Stimulated activated CD8-positive, alpha-beta memory T cell treated with anti-CD3 and anti-CD28 coated beads, Interleukin-4, amount 100 ng/mL, for 24 hours (primary cell): ENCODE data around the gene MICU2.
"Not testable (repeated sequence)": the region's sequence is repeated elsewhere in the genome, so short reads cannot be mapped to it uniquely, and the experiment has no call there.

Source experiments
- DNase-seq: peaks from one replicate; pipeline ENCODE4 v3.0.0-alpha.2; 2020; ENCODE audit warnings: low read depth

Gene MICU2

DNA sequence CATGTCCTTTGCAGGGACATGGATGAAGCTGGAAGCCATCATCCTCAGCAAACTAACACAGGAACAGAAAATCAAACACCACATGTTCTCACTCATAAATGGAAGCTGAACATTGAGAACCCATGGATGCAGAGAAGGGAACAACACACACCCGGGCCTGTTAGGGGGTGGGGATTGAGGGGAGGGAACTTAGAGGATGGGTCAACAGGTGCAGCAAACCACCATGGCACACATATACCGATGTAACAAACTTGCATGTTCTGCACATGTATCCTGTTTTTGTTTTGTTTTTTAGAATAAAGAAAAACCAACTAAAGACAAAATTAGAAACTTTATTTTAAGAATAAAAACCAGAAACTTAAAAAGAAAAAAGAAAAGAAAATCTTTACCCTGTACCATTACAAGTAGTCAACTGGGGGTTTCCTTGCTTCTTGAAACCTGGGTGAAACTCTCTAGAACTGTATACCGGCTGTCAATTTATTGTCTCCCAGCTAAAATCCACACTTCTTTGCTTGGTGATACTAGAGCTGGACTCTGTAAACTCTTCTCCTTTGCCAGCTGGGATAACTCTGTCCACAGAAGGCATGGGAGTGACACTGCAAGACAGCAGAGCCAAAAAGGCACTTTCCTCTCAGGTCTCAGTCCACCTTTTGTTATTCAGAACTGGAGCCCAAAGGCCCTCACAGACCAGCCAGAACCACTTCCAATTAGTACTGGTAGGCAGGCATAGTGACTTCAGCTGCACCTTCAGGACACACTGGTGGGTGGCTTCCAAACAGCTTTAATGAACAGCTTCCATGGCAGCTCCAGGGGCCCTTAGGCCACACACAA lies 9.0 kb downstream of the MICU2 start:
- DNase-seq, result no peak

DNA sequence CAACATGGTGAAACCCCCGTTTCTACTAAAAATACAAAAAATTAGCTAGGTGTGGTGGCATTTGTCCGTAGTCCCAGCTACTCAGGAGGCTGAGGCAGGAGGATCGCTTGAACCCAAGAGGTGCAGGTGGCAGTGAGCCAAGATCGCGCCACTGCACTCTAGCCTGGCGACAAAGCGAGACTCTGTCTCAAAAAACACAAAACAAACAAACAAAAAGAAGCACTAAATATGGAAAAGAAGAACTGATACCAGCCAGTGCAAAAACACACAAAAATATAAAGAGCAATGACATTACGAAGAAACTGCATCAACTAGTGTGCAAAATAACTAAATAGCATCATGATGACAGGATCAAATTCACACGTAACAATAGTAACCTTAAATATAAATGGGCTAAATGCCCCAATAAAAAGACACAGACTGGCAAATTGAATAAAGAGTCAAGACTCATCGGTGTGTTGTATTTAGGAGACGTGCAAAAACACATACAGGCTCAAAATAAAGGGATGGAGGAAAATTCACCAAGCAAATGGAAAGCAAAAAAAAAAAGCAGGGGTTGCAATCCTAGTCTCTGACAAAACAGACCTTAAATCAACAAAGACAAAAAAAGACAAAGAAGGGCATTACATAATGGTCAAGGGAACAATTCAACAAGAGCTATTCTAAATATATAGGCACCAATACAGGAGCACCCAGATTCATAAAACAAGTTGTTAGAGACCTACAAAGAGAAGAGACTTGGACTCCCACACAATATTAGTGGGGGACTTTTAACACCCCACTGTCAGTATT lies 13.1 kb downstream of the MICU2 start:
- not testable (repeated sequence) for DNase-seq

DNA sequence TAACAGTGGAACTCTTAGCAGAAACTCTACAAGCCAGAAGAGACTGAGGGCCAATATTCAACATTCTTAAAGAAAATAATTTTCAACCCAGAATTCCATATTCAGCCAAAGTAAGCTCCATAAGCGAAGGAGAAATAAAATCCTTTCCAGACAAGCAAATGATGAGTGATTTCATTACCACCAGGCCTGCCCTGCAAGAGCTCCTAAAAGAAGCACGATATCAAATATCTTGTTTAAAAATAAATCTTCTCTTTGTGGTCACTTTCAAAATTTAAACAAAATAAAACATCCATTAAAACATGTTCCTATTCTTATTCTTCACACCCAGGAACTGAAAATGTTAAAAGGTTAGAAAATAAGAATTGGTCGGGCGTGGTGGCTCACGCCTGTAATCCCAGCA lies 13.7 kb downstream of the MICU2 start:
- DNase-seq, result no peak

DNA sequence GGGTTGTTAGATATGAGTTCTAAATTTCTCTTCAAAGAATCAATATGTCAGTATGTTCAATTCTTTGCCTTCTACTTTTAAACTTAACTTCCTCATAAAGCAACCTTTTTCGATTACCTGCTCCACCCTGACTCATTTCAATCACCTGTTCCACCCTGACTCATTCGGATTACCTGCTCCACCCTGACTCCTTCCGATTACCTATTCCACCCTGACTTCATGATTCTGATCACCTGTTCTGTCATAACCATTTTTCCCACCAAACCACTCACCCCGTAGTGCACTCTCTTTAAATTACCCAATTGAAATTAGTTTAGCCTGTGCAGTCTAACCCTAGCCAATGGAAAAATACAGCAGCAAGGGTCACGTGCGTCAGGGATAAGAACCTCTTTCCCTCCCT lies 14.5 kb downstream of the MICU2 start:
- DNase-seq, result not testable (repeated sequence)

DNA sequence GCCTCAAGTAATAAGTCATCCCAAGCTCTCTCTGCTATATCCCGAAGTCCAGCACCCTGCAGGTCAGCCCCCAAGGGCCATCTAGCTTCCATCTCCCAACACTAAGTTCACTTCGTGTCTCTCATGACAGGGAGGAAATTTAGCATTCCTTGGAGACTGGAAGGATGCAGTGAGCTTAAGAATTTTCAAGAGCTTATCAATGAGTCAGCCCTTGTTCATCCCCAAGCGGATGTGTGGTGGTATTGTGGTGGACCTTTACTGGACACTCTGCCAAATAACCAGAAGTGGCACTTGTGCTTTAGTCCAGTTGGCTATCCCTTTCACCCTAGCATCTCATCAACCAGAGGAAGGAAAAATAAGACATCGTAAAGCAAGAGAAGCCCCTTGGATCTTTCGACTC lies 15.6 kb downstream of the MICU2 start:
- DNase-seq, result not testable (repeated sequence)

DNA sequence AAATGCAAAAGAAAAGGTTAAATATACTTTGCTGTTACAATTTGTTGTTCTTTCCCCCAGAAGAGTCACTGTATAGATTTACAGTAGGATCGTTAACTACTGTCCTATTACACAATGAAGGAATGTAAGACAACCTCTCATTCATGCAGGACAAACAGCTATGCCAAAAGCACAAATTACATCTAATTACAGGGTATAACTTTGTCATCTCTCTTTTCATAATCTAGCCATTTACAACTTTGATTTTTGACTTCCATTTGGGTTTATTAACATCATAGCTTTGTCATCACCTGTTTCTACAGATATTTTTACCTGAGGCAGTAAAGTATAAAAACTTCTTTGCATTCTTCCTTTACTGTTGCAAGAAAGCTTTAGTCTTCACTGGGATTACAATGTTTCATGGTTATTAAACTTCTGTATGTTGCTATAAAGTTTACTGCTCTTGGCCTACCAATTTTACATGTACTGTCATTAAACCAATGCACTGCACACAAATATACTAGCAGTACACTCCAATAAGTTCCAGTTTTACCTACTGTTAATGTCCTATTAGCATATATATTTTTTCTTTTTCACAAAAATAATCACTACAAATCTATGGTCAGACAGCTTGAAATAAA lies 18.9 kb downstream of the MICU2 start:
- no peak for DNase-seq

DNA sequence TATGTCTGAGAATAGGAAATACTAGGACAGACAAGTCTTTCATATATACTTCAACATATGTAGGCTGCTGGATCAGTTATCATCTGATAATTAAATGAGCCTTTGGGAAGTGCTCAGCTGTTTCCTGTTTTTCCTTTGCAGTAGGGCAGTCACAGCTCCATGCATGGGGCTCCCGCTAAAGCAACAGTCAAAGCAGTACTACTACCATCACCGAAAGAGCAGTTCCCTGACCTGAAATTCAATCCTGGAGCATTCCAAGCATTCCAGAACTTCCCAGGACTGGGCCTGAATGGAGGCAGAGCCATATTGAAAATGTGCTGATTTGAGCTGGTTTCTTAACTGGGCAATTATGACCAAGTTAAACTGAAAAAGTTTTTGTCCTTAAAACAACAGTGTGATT lies 20.5 kb downstream of the MICU2 start:
- DNase-seq, result no peak

DNA sequence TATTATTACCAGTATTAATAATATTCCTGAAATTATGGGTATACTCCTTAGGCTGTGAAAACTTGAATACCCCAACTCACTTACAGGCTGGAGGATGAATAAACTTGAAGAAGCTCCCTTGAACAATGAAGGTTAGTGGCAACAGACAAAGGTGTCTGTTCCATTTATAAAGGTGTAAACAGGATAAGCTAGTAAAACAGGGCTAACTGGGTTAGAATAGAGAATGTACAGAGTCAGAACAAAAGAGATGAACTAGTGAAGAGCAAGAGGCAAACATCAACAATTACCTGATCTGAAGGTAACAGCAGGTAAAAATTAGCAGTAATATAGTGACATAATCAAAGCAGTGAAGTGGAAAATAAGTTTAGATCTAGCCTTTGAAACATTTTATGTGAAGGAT lies 23.2 kb downstream of the MICU2 start:
- DNase-seq, result no peak

DNA sequence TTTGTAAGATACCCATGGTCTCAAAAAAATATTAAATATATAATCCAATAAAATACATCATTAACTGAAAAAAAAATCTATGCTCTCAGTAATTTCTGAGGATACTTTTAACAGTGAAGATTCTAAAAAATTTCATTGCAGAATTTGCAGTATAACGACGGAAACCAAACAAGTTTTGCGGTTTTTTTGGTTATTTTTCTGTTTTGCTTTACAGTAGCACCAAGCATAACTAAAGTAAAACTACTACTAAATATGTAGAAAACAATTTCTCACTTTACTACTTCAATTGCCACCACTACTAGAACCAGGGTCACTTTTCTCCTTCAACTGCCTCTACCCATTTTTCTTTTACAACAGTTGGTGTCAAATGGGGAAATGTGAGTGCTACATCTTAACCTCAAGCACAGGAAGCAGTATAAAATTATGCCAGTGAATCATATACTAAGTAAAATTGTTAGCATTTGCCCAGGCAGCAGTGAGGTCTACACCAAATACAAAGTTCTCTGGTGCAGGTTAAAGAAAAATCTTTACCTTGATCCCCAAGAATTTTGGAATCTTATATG lies 24.1 kb downstream of the MICU2 start:
- no peak for DNase-seq

DNA sequence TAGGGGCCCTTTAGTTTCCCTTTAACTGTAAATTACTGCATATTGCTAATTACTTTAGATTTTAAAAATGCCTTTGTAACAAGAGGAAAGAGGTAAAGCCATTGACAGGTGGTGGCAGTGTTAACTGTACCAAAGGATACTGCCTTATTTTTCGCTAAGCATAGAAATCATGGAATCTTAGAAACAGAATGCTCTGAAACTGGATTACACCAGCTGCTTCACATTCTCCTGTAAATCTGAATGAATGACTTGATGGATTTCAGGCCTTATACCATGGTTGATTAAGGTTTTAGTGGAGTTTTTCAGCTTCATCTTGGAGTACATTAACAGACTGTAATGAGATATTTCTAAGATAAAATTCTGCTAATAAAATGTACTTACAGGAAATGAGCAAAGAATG lies 25.2 kb downstream of the MICU2 start:
- DNase-seq, result no peak

DNA sequence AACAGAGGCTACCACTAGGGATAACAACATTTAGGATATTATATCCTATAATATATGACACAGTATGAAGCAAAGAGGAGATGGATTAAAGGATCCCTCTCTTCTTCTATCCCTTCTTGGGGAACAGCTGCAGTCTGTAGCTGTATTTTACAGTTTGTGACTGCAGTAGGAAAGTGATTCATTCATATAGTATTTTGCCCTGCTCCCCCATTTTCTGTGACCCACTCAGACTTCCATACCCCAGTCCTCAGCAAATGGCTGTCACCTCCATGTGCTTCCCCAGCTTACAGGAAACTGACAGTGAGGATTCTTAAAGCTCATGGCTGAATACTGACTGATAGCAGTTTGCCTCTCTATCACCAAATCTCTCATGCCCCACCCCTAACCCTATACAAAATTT lies 27.5 kb downstream of the MICU2 start:
- no peak for DNase-seq

DNA sequence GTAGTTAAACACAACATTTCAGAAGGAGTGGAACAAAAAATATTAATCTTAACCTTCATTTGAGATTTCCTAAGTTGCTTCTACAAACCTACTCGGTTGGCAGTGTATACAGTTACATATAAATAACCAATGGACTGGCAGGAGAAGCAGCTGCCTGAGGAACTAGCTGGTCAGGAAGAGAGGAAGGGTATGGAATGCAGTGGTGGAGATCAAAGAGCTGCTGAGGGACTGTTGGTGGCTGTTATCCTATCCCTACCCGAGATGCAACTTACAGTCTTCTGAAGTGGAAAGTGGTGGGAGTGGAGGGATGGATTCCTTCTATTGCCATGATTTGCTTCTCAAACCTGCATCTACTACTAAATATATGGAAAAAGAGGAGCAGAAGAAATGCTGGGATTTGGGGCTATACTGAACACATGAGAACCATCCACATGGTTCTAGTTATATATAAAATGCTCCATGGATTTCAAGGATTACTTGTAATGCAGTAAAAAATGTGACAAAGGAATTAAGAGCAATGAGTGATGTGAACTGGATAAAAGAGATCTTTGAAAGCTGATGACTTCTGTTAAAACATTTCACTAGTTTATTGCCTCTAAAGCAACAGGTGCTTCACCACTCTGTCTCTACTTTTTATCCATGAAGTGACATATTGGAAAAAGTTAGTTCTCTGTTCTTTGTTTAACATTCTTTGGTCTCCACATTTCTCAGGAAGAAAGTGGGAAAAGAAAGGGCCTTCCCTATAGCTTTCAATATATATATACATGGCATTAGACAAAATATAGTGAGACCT lies 29.9 kb downstream of the MICU2 start:
- no peak for DNase-seq

DNA sequence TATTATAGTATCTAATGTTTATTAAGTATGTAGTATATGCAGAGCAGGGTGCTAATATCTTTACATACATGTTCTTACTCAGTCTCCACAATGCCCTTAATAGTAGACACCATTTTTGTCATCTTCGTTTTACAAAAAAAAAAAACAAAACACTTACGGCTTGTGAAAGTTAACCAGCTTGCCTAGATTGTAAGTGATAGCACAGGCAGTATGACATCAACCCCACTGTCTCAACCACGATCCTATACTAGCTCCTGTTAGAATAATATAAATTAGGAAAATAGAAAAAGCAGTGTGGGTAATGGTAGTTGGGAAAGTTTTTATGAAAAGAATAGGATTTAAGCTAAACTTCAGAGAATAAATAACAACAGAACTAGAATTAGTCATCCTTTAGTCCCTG lies 34.3 kb downstream of the MICU2 start:
- DNase-seq, result no peak

DNA sequence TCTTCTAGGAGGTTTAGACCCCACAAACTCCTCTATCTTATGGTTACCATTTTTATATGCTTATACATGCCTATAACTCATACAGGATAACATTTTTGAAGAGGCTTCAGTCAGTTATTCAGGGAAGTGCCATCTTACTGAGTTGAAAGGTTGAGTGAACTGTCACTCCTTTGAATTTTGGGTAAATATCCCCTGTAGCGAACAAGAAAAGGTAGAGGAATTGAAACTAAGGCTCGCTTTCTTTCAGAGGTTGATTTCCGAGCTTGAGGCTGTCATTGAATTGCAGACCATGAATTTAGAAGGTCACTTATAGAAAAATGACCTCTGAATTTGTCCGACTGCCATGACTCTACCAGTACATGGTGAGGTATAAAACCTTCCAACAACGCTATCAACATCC lies 35.1 kb downstream of the MICU2 start:
- DNase-seq, result no peak

DNA sequence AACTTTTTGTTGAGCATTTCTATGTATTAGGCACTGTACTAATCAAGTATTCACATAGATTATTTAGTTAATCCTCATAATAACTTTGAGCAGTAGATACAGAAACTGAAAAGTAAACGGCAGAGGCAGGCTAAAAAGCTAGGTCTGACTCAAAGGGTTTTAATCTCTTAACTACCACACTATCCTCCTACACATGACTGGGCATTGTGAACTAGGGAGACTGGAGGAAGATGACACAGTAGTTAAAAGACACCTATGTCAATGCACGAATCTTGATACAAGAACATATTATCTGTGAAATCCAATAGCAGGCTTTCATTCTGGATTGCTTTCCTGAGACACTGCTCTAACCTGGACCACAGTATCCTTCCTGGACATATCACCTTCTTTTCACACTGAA lies 36.3 kb downstream of the MICU2 start:
- DNase-seq, result no peak

DNA sequence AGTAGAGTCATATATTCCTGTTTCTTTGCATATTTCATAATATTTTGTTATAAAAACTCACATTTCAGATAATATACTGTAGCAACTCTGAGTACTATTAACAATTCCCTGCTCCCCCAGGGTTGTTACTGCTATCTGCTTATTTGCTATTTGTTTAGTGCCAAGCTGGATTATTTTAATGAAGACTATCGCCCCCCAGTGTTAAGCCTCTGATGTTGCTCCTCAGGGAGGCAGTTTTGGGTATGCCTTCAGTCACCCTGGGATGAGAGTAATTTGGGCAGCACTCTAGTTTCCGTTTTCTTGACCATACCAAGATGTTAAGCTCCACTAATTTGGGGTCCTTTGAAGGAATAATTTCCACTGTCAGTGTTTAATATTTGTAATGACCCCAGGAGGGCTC lies 46.0 kb downstream of the MICU2 start:
- no peak for DNase-seq

DNA sequence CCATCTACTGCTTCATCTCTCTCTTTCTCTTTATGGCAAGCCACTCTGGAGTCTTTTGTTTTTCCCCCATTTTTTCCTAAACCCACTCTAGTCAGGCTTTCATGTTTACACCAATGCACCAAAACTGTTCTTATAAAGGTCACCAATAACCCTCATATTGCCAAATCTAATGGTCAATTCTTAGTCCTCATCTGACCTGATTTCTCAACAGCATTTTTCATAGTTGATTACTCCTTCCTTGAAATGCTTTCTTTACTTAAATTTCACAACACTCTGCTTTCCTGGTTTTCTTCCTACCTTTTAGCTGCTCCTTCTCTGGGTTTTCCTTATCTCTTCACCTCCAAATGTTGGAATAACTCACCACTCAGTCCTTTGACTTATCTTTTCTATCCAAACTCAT lies 47.9 kb downstream of the MICU2 start:
- DNase-seq, result no peak

DNA sequence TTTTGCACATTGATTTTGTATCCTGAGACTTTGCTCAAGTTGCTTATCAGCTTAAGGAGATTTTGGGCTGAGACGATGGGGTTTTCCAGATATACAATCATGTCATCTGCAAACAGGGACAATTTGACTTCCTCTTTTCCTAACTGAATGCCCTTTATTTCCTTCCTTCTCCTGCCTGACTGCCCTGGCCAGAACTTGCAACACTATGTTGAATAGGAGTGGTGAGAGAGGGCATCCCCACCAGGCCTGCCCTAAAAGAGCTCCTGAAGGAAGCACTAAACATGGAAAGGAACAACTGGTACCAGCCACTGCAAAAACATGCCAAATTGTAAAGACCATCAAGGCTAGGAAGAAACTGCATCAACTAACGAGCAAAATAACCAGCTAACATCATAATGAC lies 50.7 kb downstream of the MICU2 start:
- not testable (repeated sequence) for DNase-seq

DNA sequence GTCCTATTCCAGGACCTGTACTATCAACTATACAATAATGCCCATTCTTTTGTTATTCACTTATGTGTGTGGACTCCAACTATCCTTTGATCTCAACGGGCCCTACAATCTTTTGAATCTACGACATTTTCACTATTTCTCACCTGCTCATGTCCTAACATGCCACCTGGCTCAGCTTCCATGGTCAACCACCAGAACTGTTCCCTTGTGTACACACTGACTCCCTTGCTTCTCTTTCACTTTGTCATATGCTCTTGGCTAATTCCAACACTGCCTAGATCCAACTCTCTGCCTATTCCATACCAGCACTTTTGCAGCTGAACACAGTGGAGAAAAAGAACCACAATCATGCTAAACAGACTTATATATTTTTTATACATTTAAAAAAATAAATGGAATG lies 53.1 kb downstream of the MICU2 start:
- no peak for DNase-seq

DNA sequence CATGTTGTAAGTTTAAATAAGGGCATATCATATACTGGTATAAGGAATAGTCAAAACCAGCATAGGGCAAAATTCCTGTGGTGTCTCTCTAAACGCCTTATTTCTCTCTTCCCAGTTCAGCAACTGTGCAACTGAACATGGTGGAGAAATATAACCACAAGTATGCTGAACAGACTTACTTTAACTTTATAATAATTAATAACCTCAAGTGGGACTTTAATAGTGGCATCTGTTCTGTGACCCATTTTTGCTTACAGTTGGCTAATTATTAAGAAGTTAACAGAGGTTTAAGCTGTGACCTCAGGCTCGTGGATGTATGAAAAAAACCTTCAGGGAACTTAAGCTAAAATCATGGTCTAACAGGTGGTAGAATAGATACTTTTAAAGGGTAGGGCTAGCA lies 54.3 kb downstream of the MICU2 start:
- no peak for DNase-seq

DNA sequence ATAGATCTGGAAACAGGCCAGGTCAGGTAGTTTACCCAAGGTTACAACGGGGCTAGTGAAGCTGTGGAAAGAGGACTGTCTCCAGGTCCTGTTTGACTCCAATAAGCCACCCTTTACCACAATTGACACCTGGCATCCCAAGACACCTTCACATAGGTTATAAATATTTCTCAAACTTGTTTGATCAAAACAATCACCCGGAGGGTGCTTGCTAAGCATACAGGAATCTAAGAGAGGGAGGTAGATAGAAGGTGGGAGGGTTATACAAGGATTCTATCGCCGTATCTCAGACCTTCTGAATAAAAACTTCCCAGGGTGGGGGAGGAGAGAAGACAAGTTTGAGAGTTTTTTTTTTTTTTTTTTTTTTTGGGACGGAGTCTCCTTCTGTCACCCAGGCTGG lies 55.4 kb downstream of the MICU2 start:
- DNase-seq, result no peak

DNA sequence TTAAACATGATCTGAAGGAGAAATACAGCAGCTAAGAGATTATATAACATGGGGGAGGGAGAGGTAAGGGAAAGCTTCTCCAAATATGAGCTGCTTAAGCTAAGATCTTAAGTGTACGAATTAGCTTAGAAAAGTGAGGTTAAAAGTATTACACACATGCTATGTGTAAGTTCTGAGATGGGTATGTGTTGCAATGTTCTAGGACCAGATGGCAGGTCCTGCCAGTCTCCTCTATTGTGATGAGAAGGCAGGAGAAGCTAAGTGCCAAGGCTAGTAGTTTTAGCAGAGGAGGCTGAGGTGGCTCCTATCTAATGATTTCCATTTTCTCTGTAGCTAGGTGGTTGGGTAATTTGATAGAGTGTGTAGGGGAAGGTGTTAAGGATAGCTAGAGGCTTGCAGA lies 57.6 kb downstream of the MICU2 start:
- DNase-seq, result no peak
